ENCODE results near the gene PRKCB.

- TF ChIP-seq REST (IDR thresholded peaks at IDR 0.05; ENCODE audit: low read depth) (no peak), POLR2A (IDR thresholded peaks at IDR 0.05; ENCODE audit: borderline replicate concordance, extremely low read depth, insufficient read depth, insufficient read length) (no peak), FOSL1 (IDR thresholded peaks at IDR 0.05; ENCODE audit: low read depth) (no peak), MAX (IDR thresholded peaks at IDR 0.05) (no peak), YY1 (IDR thresholded peaks at IDR 0.05; ENCODE audit: extremely low read depth, insufficient replicate concordance, low read depth, low read length) (no peak), CEBPB (IDR thresholded peaks at IDR 0.05; ENCODE audit: low read depth) (no peak), TCF7L2 (IDR thresholded peaks at IDR 0.05; ENCODE audit: borderline replicate concordance, extremely low read depth, insufficient read depth, insufficient read length) (no peak), ZFX (IDR thresholded peaks at IDR 0.05) (no peak), EZH2phosphoT487 (IDR thresholded peaks at IDR 0.05; ENCODE audit: borderline replicate concordance) (no peak)
- TF ChIP-seq, protein P1, sequence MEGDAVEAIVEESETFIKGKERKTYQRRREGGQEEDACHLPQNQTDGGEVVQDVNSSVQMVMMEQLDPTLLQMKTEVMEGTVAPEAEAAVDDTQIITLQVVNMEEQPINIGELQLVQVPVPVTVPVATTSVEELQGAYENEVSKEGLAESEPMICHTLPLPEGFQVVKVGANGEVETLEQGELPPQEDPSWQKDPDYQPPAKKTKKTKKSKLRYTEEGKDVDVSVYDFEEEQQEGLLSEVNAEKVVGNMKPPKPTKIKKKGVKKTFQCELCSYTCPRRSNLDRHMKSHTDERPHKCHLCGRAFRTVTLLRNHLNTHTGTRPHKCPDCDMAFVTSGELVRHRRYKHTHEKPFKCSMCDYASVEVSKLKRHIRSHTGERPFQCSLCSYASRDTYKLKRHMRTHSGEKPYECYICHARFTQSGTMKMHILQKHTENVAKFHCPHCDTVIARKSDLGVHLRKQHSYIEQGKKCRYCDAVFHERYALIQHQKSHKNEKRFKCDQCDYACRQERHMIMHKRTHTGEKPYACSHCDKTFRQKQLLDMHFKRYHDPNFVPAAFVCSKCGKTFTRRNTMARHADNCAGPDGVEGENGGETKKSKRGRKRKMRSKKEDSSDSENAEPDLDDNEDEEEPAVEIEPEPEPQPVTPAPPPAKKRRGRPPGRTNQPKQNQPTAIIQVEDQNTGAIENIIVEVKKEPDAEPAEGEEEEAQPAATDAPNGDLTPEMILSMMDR (IDR thresholded peaks at IDR 0.05 in 2 of 3, conservative IDR thresholded peaks at IDR 0.05 in 1 of 3; ENCODE audit: borderline replicate concordance in 1 of 3, insufficient read depth in 1 of 3, low read depth in 2 of 3, low read length in 2 of 3) = no peak
Measured at GRCh38 chr16:23947838-23948237, 112.1 kb downstream of the PRKCB start.

Measured in HCT116 (cell line).